ENCODE measurements around the gene SARDH. TPM values are rescaled to one million over a fixed set of nuclear protein-coding genes. Genes with fewer than 3 reads are reported as not detected.

SARDH gene
- total and polyA plus RNA-seq, 2 donors (not counting 3 experiments of a cell fraction or from before 2014, with no cell fraction given): 0.19 to 0.44 TPM

- H3K4me2 ChIP-seq (ENCODE audit: insufficient read depth, low read length): no peak overlapping the region
- H2AFZ ChIP-seq (ENCODE audit: low read depth, low read length): no peak overlapping the region
- no peak for TF ChIP-seq MYC (IDR thresholded peaks at IDR 0.05; ENCODE audit: low read depth, low read length)
- no peak for TF ChIP-seq EZH2 (IDR thresholded peaks at IDR 0.05; ENCODE audit: borderline replicate concordance, low read depth, low read length, severe bottlenecking)
- no peak for TF ChIP-seq POLR2AphosphoS5 (IDR thresholded peaks at IDR 0.05; ENCODE audit: insufficient read depth, low read depth, low read length)
- no peak for TF ChIP-seq MAX (IDR thresholded peaks at IDR 0.05; ENCODE audit: insufficient read depth, insufficient read length)
- TF ChIP-seq JUN (IDR thresholded peaks at IDR 0.05; ENCODE audit: borderline replicate concordance, insufficient read depth, insufficient read length, low read depth): no peak
- no peak for TF ChIP-seq GATA2 (IDR thresholded peaks at IDR 0.05; ENCODE audit: insufficient read depth, insufficient read length, low read depth, low read length)
- TF ChIP-seq CTCF (IDR thresholded peaks at IDR 0.05; ENCODE audit: extremely low read depth in 1 of 2, insufficient read depth in 1 of 2, low read depth in 1 of 2, low read length in 2 of 2): no peak
- TF ChIP-seq FOS (IDR thresholded peaks at IDR 0.05; ENCODE audit: borderline replicate concordance, insufficient read depth, low read length): no peak
- no peak for TF ChIP-seq POLR2A (IDR thresholded peaks at IDR 0.05; ENCODE audit: low read depth, low read length)
- DNase-seq (ENCODE audit: low read depth, low spot score) (no peak), FAIRE-seq (no peak)
- no peak overlapping the region for H3K9ac ChIP-seq (replicated peaks; ENCODE audit: extremely low read depth, insufficient read depth, low read length)
- ChIA-PET POLR2A (no interaction called here), CTCF (interaction anchor here (0.5 kb wide), 1 partner anchor 332 kb away, joined by 3 read pairs; no protein-coding TSS in a partner anchor)
- H4K20me1 ChIP-seq (replicated peaks; ENCODE audit: control insufficient read depth, extremely low read depth, insufficient read depth, low read length): no peaks in the 10 kb centered on the region
- H3K36me3 ChIP-seq (ENCODE audit: control insufficient read depth in 2 of 2, extremely low read depth in 1 of 2, insufficient read depth in 2 of 2, low read length in 2 of 2): no peaks in the 10 kb centered on the region
- no peaks in the 10 kb centered on the region for H3K4me1 ChIP-seq (ENCODE audit: control insufficient read depth, extremely low read depth, insufficient read depth, low read length)
- no peaks in the 10 kb centered on the region for H3K27me3 ChIP-seq (ENCODE audit: control insufficient read depth in 2 of 2, insufficient read depth in 2 of 2, low read length in 2 of 2)
- H3K9me3 ChIP-seq (replicated peaks; ENCODE audit: control insufficient read depth, insufficient read depth, low read length): no peaks in the 10 kb centered on the region
- H3K4me3 ChIP-seq (replicated peaks in 1 of 3; ENCODE audit: insufficient read depth in 1 of 3, low read depth in 1 of 3, low read length in 3 of 3): no peak overlapping the region
- no peak overlapping the region for H3K27ac ChIP-seq (ENCODE audit: insufficient read depth, low read depth, low read length)
- no peaks in the 10 kb centered on the region for H3K9me1 ChIP-seq (replicated peaks; ENCODE audit: control insufficient read depth, extremely low read depth, insufficient read depth, low read length)
- no peaks in the 10 kb centered on the region for H3K79me2 ChIP-seq (ENCODE audit: control insufficient read depth, insufficient read depth, low read length)
- dilution Hi-C loops (cut with MboI; ENCODE audit: extremely low pct_ligation_motif_present, low sequenced_read_pairs) (no loop called here), intact Hi-C loops (cut with micrococcal nuclease) (no loop called here)
- no TSS peak for BruUV-seq (replicated peaks)
Observed at GRCh38 chr9:133691191-133691590, 47.0 kb downstream of the SARDH start.
